GM10266 (cell line): ENCODE measurements around the gene NPHP1.
"Not testable (repeated sequence)": the region's sequence is repeated elsewhere in the genome, so short reads cannot be mapped to it uniquely, and the experiment has no call there.

Experiments used
- DNase-seq: peaks from one replicate; pipeline ENCODE4 v3.0.0; 2012; ENCODE audit errors: extremely low spot score
- TF ChIP-seq, protein P1 (sequence below): IDR thresholded peaks from 2 replicates; pipeline ENCODE4 v1.5.1; 2012; ENCODE audit warnings: mild to moderate bottlenecking, low read depth; ENCODE audit not compliant: control insufficient read depth, insufficient read depth; ENCODE audit errors: missing control alignments

Gene NPHP1

GRCh38 chr2:110101901-110102803 is 102.7 kb downstream of the NPHP1 start:
- TF ChIP-seq, protein P1, sequence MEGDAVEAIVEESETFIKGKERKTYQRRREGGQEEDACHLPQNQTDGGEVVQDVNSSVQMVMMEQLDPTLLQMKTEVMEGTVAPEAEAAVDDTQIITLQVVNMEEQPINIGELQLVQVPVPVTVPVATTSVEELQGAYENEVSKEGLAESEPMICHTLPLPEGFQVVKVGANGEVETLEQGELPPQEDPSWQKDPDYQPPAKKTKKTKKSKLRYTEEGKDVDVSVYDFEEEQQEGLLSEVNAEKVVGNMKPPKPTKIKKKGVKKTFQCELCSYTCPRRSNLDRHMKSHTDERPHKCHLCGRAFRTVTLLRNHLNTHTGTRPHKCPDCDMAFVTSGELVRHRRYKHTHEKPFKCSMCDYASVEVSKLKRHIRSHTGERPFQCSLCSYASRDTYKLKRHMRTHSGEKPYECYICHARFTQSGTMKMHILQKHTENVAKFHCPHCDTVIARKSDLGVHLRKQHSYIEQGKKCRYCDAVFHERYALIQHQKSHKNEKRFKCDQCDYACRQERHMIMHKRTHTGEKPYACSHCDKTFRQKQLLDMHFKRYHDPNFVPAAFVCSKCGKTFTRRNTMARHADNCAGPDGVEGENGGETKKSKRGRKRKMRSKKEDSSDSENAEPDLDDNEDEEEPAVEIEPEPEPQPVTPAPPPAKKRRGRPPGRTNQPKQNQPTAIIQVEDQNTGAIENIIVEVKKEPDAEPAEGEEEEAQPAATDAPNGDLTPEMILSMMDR = no peak
- no peak for DNase-seq

- DNase-seq = no peak
- TF ChIP-seq, protein P1 = no peak
Observed at GRCh38 chr2:110101280-110101844, 103.5 kb downstream of the NPHP1 start.

DNA sequence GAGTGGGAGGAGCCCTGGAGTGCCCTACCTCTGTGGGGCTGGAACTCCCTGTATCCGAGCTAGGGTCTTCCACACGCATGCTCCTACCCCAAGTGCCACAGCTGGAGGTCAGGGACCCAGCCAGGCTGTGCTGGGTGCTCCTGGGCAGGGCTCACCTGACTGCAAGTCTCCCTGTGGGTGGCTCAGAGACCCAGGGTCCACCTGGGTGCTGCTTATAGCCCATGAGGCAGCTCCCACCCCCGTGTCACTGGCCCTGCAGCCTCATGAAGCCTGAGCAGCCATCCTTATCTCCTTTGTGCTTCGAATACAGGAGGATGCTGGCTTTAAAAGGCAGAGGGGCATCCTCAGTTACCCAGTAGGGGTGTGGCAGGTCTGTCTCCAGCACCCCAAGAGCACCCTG is 103.9 kb downstream of the NPHP1 start:
- not testable (repeated sequence) for DNase-seq

DNA sequence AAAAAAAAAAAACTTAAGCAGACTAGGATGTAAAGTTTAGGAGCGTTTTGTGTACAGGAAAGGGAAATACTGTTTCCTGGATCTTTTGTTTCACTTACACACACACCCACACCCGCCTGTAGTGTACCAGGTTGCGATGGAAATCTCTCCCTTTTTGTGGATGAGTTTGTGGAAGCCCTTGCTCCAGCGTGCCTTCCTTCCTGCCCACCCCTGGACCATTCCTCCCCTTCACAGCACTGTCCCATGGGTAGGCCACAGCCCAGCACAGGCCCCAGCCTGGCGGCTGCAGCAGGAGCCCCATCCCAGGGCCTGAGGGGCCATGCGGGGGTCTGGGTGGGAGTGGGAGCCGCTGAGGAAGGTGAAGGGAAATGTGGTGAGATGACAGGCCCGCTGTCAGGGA is 104.3 kb downstream of the NPHP1 start:
- DNase-seq = no peak
- TF ChIP-seq, protein P1 = no peak

- TF ChIP-seq, protein P1 = no peak
- DNase-seq = no peak
Observed at GRCh38 chr2:110099471-110100225, 105.2 kb downstream of the NPHP1 start.

DNA sequence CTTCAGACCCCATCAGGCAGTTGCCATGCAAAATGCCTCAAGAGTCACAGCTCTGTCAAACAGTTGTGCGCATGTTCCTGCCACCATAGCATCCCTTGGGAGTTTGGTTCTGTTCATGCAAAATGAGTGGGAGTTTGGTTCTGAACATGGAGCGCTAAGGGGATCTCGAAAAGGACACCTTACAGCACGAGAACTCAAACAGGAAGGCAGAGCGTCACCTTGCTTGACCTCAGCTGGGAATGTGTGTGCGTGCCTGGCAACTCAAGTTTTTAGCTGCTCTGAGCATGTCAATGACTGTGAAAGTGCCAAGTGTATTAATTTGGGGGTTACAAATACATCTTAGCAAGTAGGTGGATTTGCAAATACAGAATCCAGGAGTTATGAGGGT is 105.8 kb downstream of the NPHP1 start:
- no peak for DNase-seq
- TF ChIP-seq, protein P1 = no peak

GRCh38 chr2:110097506-110098220 is 107.2 kb downstream of the NPHP1 start:
- DNase-seq = no peak
- TF ChIP-seq, protein P1 = no peak
